Endothelial cell (in vitro differentiated cells): Measurements from ENCODE around the gene SLC9A9. TPM values are rescaled to one million over a fixed set of nuclear protein-coding genes. Genes with fewer than 3 reads are reported as not detected.

Source experiments
- DNase-seq: peaks from one replicate; pipeline ENCODE4 v3.0.0; 2021; ENCODE audit warnings: low spot score
- H3K27ac Mint-ChIP-seq: one replicate; pipeline ENCODE4 v1.8.0; 2021; ENCODE audit warnings: mixed read lengths, inconsistent platforms; ENCODE audit not compliant: unreplicated experiment
- H3K27me3 Mint-ChIP-seq: one replicate; pipeline ENCODE4 v1.8.0; 2021; ENCODE audit warnings: mild to moderate bottlenecking, moderate library complexity, mixed read lengths, inconsistent platforms; ENCODE audit not compliant: unreplicated experiment
- H3K36me3 Mint-ChIP-seq: one replicate; pipeline ENCODE4 v1.8.0; 2021; ENCODE audit warnings: mild to moderate bottlenecking, low read depth, mixed read lengths, inconsistent platforms; ENCODE audit not compliant: unreplicated experiment
- H3K4me1 Mint-ChIP-seq: one replicate; pipeline ENCODE4 v1.8.0; 2021; ENCODE audit warnings: mild to moderate bottlenecking, mixed read lengths, inconsistent platforms; ENCODE audit not compliant: unreplicated experiment
- H3K4me3 Mint-ChIP-seq: one replicate; pipeline ENCODE4 v1.8.0; 2021; ENCODE audit warnings: mild to moderate bottlenecking, mixed read lengths, inconsistent platforms; ENCODE audit not compliant: unreplicated experiment
- H3K9me3 Mint-ChIP-seq: one replicate; pipeline ENCODE4 v1.8.0; 2021; ENCODE audit warnings: mixed read lengths, inconsistent platforms; ENCODE audit not compliant: unreplicated experiment
- total RNA-seq: library from RNA; stranded (reverse); fragmentation: NEBNext Ultra II Directional; extraction: Animal tissue kit (Norgen Biotek cat#: 25700); gene quantifications from one replicate; pipeline ENCODE4 v1.2.1, GENCODE V29; 2021; ENCODE audit not compliant: unreplicated experiment
- TF ChIP-seq, protein P1 (sequence below): fragments of 200-600 bp; sonication (generic); IDR thresholded peaks from one replicate; pipeline ENCODE4 v1.5.0; 2021; ENCODE audit warnings: antibody characterized with exemption; ENCODE audit not compliant: unreplicated experiment

SLC9A9 gene
- total RNA-seq, 1 donor from 2014 or later = 7.9 TPM

GRCh38 chr3:143837076-143837475 is 11.2 kb downstream of the SLC9A9 start:
- no peaks in the 10 kb centered on the region for H3K9me3 Mint-ChIP-seq
- TF ChIP-seq, protein P1, sequence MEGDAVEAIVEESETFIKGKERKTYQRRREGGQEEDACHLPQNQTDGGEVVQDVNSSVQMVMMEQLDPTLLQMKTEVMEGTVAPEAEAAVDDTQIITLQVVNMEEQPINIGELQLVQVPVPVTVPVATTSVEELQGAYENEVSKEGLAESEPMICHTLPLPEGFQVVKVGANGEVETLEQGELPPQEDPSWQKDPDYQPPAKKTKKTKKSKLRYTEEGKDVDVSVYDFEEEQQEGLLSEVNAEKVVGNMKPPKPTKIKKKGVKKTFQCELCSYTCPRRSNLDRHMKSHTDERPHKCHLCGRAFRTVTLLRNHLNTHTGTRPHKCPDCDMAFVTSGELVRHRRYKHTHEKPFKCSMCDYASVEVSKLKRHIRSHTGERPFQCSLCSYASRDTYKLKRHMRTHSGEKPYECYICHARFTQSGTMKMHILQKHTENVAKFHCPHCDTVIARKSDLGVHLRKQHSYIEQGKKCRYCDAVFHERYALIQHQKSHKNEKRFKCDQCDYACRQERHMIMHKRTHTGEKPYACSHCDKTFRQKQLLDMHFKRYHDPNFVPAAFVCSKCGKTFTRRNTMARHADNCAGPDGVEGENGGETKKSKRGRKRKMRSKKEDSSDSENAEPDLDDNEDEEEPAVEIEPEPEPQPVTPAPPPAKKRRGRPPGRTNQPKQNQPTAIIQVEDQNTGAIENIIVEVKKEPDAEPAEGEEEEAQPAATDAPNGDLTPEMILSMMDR = no peak
- no peaks in the 10 kb centered on the region for H3K4me1 Mint-ChIP-seq
- no peak for DNase-seq
- H3K36me3 Mint-ChIP-seq = no peaks in the 10 kb centered on the region
- H3K27ac Mint-ChIP-seq = no peak overlapping the region
- H3K27me3 Mint-ChIP-seq = no peaks in the 10 kb centered on the region
- H3K4me3 Mint-ChIP-seq = no peak overlapping the region

DNA sequence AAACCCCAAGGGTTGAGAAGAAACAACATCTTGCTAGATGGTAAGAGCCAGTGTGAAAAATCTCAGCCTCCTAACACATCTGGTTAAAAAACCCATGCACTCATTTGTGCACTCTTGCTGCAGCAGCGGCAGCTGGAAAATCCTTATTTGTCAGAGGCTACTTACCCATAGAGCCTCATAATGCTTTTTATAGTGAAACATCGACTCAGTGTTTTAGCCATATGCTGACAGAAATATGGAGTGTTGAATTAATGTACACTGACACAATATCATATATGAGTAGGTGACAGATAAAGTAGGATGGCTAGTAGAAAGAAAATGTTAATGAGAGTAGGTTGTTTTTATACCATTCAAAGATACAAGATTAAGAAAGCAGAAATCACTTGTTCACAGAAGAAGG is 13.0 kb downstream of the SLC9A9 start:
- H3K9me3 Mint-ChIP-seq = no peaks in the 10 kb centered on the region
- TF ChIP-seq, protein P1 = no peak
- no peak overlapping the region for H3K27ac Mint-ChIP-seq
- DNase-seq = no peak
- no peak overlapping the region for H3K4me3 Mint-ChIP-seq
- H3K36me3 Mint-ChIP-seq = no peaks in the 10 kb centered on the region
- no peaks in the 10 kb centered on the region for H3K4me1 Mint-ChIP-seq
- no peaks in the 10 kb centered on the region for H3K27me3 Mint-ChIP-seq

DNA sequence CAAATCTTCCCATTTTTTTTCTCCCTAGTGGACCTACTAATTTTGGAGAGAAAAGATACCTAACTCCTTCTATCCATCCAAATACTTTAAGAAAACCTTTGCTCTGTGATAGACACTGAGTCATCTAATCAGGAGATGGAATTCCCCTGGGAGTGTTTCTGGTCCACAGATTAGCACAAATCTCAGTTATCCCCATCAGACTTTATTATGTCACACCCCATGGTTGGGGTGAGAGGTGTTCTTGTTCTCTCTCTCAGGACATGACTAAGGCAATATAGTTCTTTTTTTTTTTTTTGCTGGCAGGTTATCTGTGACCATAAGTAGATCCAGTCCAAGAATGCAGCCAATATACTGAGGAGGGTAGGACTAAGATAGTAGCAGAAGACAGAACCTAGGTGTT is 15.8 kb downstream of the SLC9A9 start:
- TF ChIP-seq, protein P1 = no peak
- H3K36me3 Mint-ChIP-seq = no peaks in the 10 kb centered on the region
- no peak for DNase-seq
- H3K27ac Mint-ChIP-seq = no peak overlapping the region
- H3K9me3 Mint-ChIP-seq = no peaks in the 10 kb centered on the region
- H3K4me3 Mint-ChIP-seq = no peak overlapping the region
- no peaks in the 10 kb centered on the region for H3K4me1 Mint-ChIP-seq
- H3K27me3 Mint-ChIP-seq = peaks cover 3% of the 10 kb centered on the region

GRCh38 chr3:143831994-143832393 is 16.3 kb downstream of the SLC9A9 start:
- Mint-ChIP-seq H3K4me1 (no peaks in the 10 kb centered on the region), H3K27ac (no peak overlapping the region), H3K36me3 (no peaks in the 10 kb centered on the region), H3K27me3 (peaks cover 3% of the 10 kb centered on the region), H3K4me3 (no peak overlapping the region), H3K9me3 (no peaks in the 10 kb centered on the region)
- TF ChIP-seq, protein P1 = no peak
- DNase-seq = no peak

GRCh38 chr3:143831208-143831607 is 17.1 kb downstream of the SLC9A9 start:
- H3K4me1 Mint-ChIP-seq = peaks cover 4% of the 10 kb centered on the region
- no peaks in the 10 kb centered on the region for H3K36me3 Mint-ChIP-seq
- no peak for DNase-seq
- H3K27ac Mint-ChIP-seq = no peak overlapping the region
- peaks cover 3% of the 10 kb centered on the region for H3K27me3 Mint-ChIP-seq
- TF ChIP-seq, protein P1 = no peak
- H3K9me3 Mint-ChIP-seq = no peaks in the 10 kb centered on the region
- no peak overlapping the region for H3K4me3 Mint-ChIP-seq
